ENCODE data around the gene TPGS1. TPM values are rescaled to one million over a fixed set of nuclear protein-coding genes. Genes with fewer than 3 reads are reported as not detected.

The TPGS1 gene
- 0.51 TPM for polyA plus RNA-seq (2012; ENCODE audit: missing spikeins)

GRCh38 chr19:507286-508203, at the start of gene TPGS1:
TSS of gene TPGS1 (plus strand) at chr19:507497. CDS start at chr19:507507, 10 bp downstream.
- TF ChIP-seq POLR2A (IDR thresholded peaks at IDR 0.05; ENCODE audit: low read depth, low read length): peak; percentile 75; the same call in 1 of the 2 replicates
- TF ChIP-seq TAF1 (IDR thresholded peaks at IDR 0.05; ENCODE audit: borderline replicate concordance, low read depth, low read length): peak; percentile 84
- TF ChIP-seq POLR2AphosphoS5 (IDR thresholded peaks at IDR 0.05; ENCODE audit: low read depth, low read length): no peak
- DNase-seq (ENCODE audit: insufficient read length): peak; percentile 85
- peak; percentile 95 for FAIRE-seq

- DNase-seq (ENCODE audit: insufficient read length) (no peak), FAIRE-seq (no peak)
- TF ChIP-seq POLR2AphosphoS5 (IDR thresholded peaks at IDR 0.05; ENCODE audit: low read depth, low read length) (no peak), POLR2A (IDR thresholded peaks at IDR 0.05; ENCODE audit: low read depth, low read length) (no peak), TAF1 (IDR thresholded peaks at IDR 0.05; ENCODE audit: borderline replicate concordance, low read depth, low read length) (no peak)
These were observed 49.7 kb upstream of the TPGS1 start for GRCh38 chr19:457636-458035.

- FAIRE-seq: no peak
- TF ChIP-seq POLR2AphosphoS5 (IDR thresholded peaks at IDR 0.05; ENCODE audit: low read depth, low read length) (no peak), POLR2A (IDR thresholded peaks at IDR 0.05; ENCODE audit: low read depth, low read length) (no peak), TAF1 (IDR thresholded peaks at IDR 0.05; ENCODE audit: borderline replicate concordance, low read depth, low read length) (no peak)
- DNase-seq (ENCODE audit: insufficient read length): no peak
These were observed 48.9 kb upstream of the TPGS1 start for GRCh38 chr19:458091-459042.

GRCh38 chr19:459724-460511, 47.4 kb upstream of the TPGS1 start:
- no peak for DNase-seq (ENCODE audit: insufficient read length)
- no peak for FAIRE-seq
- TF ChIP-seq TAF1 (IDR thresholded peaks at IDR 0.05; ENCODE audit: borderline replicate concordance, low read depth, low read length) (no peak), POLR2A (IDR thresholded peaks at IDR 0.05; ENCODE audit: low read depth, low read length) (no peak), POLR2AphosphoS5 (IDR thresholded peaks at IDR 0.05; ENCODE audit: low read depth, low read length) (no peak)

- TF ChIP-seq TAF1 (IDR thresholded peaks at IDR 0.05; ENCODE audit: borderline replicate concordance, low read depth, low read length) (no peak), POLR2A (IDR thresholded peaks at IDR 0.05; ENCODE audit: low read depth, low read length) (no peak), POLR2AphosphoS5 (IDR thresholded peaks at IDR 0.05; ENCODE audit: low read depth, low read length) (no peak)
- no peak for FAIRE-seq
- DNase-seq (ENCODE audit: insufficient read length): no peak
These were observed 46.2 kb upstream of the TPGS1 start, which contains the start of gene SHC2 for GRCh38 chr19:460877-461720. TSS of gene SHC2 (minus strand) at chr19:461033. CDS start at chr19:460996, 37 bp downstream.

GRCh38 chr19:461721-462551, 45.4 kb upstream of the TPGS1 start:
- TF ChIP-seq POLR2A (IDR thresholded peaks at IDR 0.05; ENCODE audit: low read depth, low read length): no peak
- no peak for TF ChIP-seq TAF1 (IDR thresholded peaks at IDR 0.05; ENCODE audit: borderline replicate concordance, low read depth, low read length)
- no peak for TF ChIP-seq POLR2AphosphoS5 (IDR thresholded peaks at IDR 0.05; ENCODE audit: low read depth, low read length)
- DNase-seq (ENCODE audit: insufficient read length) (no peak), FAIRE-seq (no peak)

GRCh38 chr19:463483-464207, 43.7 kb upstream of the TPGS1 start:
- DNase-seq (ENCODE audit: insufficient read length) (no peak), FAIRE-seq (no peak)
- TF ChIP-seq POLR2AphosphoS5 (IDR thresholded peaks at IDR 0.05; ENCODE audit: low read depth, low read length) (no peak), POLR2A (IDR thresholded peaks at IDR 0.05; ENCODE audit: low read depth, low read length) (no peak), TAF1 (IDR thresholded peaks at IDR 0.05; ENCODE audit: borderline replicate concordance, low read depth, low read length) (no peak)

- FAIRE-seq: no peak
- no peak for DNase-seq (ENCODE audit: insufficient read length)
- TF ChIP-seq POLR2A (IDR thresholded peaks at IDR 0.05; ENCODE audit: low read depth, low read length): no peak
- no peak for TF ChIP-seq POLR2AphosphoS5 (IDR thresholded peaks at IDR 0.05; ENCODE audit: low read depth, low read length)
- no peak for TF ChIP-seq TAF1 (IDR thresholded peaks at IDR 0.05; ENCODE audit: borderline replicate concordance, low read depth, low read length)
These were observed 43.1 kb upstream of the TPGS1 start for GRCh38 chr19:464208-464545.

All from GM12892 (cell line).